Cardiac muscle cell (in vitro differentiated cells and primary cell): Measurements from ENCODE around the gene TMEM169. TPM values are rescaled to one million over a fixed set of nuclear protein-coding genes. Genes with fewer than 3 reads are reported as not detected.

Source experiments
- DNase-seq, 2 donors: peaks; one replicate each; pipeline versions ENCODE4 v3.0.0 to v3.0.0-alpha.2; 2010 to 2017; ENCODE audit warnings: low read depth in 1 of 2, low spot score in 1 of 2
- H3K27ac ChIP-seq: fragments of 200-600 bp; sonication (generic); 2 replicates; pipeline ENCODE4 v1.5.1; 2016
- H3K27me3 ChIP-seq: fragments of 200-600 bp; sonication (generic); 2 replicates; pipeline ENCODE4 v1.6.0; 2016; ENCODE audit warnings: control low read depth
- H3K36me3 ChIP-seq: fragments of 200-600 bp; sonication (generic); 2 replicates; pipeline ENCODE4 v1.5.1; 2016; ENCODE audit warnings: control low read depth
- H3K4me1 ChIP-seq: fragments of 200-600 bp; sonication (generic); 2 replicates; pipeline ENCODE4 v1.8.1; 2017; ENCODE audit warnings: low read depth, mild to moderate bottlenecking, mixed run types
- H3K4me3 ChIP-seq: fragments of 200-600 bp; sonication (generic); 2 replicates; pipeline ENCODE4 v1.5.1; 2016; ENCODE audit warnings: mild to moderate bottlenecking
- H3K9me3 ChIP-seq: fragments of 200-600 bp; sonication (generic); 2 replicates; pipeline ENCODE4 v1.5.1; 2017; ENCODE audit warnings: low read depth, mild to moderate bottlenecking, control low read depth
- CTCF ChIP-seq: IDR thresholded peaks from 2 replicates; pipeline ENCODE4 v1.5.1; 2012; ENCODE audit warnings: low read depth, mild to moderate bottlenecking, low read length
- polyA plus RNA-seq: library from polyadenylated mRNA; unstranded; fragments of >200 nt; fragmentation: Nextera tagmentation; extraction: Ambion mirVana; gene quantifications from 2 replicates; pipeline ENCODE4 v1.2.1, GENCODE V29; 2016
- total RNA-seq: library from RNA; depleted of rRNA; stranded (reverse); fragments of >200 nt; gene quantifications from 2 replicates; pipeline ENCODE4 v1.2.3, GENCODE V29; 2016

The TMEM169 gene
- total and polyA plus RNA-seq, 2 experiments from 2014 or later: 1.2 to 1.9 TPM

- Histone ChIP-seq H3K27ac (no peak overlapping the region), H3K4me3 (no peak overlapping the region), H3K9me3 (no peaks in the 10 kb centered on the region), H3K36me3 (no peaks in the 10 kb centered on the region), H3K4me1 (no peaks in the 10 kb centered on the region), H3K27me3 (no peaks in the 10 kb centered on the region)
- TF ChIP-seq CTCF: no peak
- DNase-seq: no peak
Observed at GRCh38 chr2:216092646-216093045, 10.9 kb downstream of the TMEM169 start.

- Histone ChIP-seq H3K9me3 (no peaks in the 10 kb centered on the region), H3K4me1 (no peaks in the 10 kb centered on the region), H3K27me3 (no peaks in the 10 kb centered on the region), H3K4me3 (no peak overlapping the region), H3K27ac (no peak overlapping the region), H3K36me3 (no peaks in the 10 kb centered on the region)
- no peak for DNase-seq
- TF ChIP-seq CTCF: no peak
Observed at GRCh38 chr2:216094701-216095100, 13.0 kb downstream of the TMEM169 start.

GRCh38 chr2:216098421-216099334 lies 17.0 kb downstream of the TMEM169 start:
- H3K4me1 ChIP-seq: no peaks in the 10 kb centered on the region
- DNase-seq: no peak
- TF ChIP-seq CTCF: no peak
- H3K9me3 ChIP-seq: no peaks in the 10 kb centered on the region
- no peak overlapping the region for H3K27ac ChIP-seq
- no peaks in the 10 kb centered on the region for H3K27me3 ChIP-seq
- H3K36me3 ChIP-seq: no peaks in the 10 kb centered on the region
- no peak overlapping the region for H3K4me3 ChIP-seq

- Histone ChIP-seq H3K4me3 (no peak overlapping the region), H3K27ac (no peak overlapping the region), H3K36me3 (no peaks in the 10 kb centered on the region), H3K4me1 (no peaks in the 10 kb centered on the region), H3K27me3 (no peaks in the 10 kb centered on the region), H3K9me3 (no peaks in the 10 kb centered on the region)
- DNase-seq: no peak
- no peak for TF ChIP-seq CTCF
Observed at GRCh38 chr2:216101109-216101508, 19.4 kb downstream of the TMEM169 start.

GRCh38 chr2:216103213-216103612 lies 21.5 kb downstream of the TMEM169 start:
- Histone ChIP-seq H3K9me3 (no peaks in the 10 kb centered on the region), H3K27ac (no peak overlapping the region), H3K4me3 (no peak overlapping the region), H3K4me1 (peaks cover 3% of the 10 kb centered on the region), H3K36me3 (no peaks in the 10 kb centered on the region), H3K27me3 (no peaks in the 10 kb centered on the region)
- TF ChIP-seq CTCF: no peak
- DNase-seq: no peak
